NCI-H2227 (cell line): Measurements from ENCODE around the gene CEP135.

ENCODE experiments used
- DNase-seq: peaks from one replicate; lab custom pipeline; 2025; ENCODE audit not compliant: unreplicated experiment; lab: John Stamatoyannopoulos, UW

Gene CEP135

DNA sequence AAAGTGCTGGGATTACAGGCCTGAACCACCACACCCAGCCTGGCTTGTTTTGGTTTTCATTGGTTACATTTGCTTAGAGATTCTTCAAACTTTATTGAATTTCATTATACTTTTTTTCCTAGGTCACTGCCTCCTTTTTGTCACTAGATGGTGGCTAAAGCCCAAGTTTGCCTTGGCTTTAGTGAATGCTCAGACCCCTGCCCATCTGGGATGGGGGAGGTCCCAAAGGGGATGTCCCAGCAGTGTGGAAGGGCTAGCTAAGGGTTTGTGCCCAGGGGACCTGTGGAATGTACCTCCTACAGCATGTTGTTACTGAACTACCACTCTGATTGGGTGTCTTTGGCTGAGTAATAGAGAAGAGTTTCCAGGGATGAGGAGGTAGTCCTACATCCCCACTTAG lies 58.4 kb downstream of the CEP135 start:
- DNase-seq = no peak

DNA sequence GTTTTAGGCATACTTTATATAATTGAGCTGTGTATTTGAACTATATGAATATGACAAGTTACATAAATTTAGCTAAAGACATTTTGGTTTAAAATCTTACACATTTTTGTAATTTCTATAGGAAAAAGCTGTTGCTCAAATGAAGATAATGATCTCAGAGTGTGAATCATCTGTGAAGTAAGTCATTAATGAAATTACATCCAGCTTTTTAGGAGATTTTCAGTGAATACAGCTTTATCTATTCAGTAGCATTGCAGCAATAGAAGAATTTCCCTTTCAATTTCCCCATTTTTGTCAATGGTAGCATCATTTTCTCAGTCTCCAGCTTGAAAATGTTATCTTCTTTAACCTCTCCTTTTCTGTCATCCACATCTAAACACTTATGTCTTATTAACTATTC lies 59.5 kb downstream of the CEP135 start:
- no peak for DNase-seq

DNA sequence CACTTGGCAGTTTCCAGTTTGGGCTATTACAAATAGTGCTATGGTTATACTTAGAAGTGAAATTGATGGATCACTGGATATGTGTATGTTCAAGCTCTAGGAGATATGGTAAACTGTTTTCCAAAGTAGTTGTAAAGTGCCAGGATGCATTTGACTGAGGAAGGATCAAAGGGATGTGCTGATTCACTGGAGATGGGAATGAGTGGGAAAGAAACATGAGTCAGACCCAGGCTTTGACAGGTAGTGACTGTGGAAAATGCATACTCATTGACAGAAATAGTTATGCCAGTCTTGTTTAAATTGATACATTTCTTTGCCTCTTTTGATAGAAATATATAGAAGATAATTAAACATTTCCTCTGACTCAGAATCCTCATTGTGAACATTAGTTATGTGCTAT lies 77.9 kb downstream of the CEP135 start:
- DNase-seq = no peak

DNA sequence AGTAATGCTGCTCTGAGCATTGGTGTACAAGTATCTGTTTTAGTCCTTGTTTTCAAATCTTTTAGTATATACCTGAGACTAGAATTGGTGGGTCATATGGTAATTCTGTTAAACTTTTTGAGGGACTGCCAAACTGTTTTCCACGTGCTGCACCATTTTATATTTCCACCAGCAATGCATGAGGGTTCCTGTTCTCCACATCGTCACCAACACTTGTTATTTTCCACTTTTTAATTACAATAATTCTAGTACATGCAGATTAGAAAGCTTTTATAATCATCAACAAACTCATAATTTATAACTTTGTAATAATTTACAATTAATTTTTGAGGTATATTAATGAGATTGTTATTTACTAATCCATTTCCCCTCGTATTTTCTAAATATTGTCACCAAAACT lies 79.4 kb downstream of the CEP135 start:
- DNase-seq = no peak

DNA sequence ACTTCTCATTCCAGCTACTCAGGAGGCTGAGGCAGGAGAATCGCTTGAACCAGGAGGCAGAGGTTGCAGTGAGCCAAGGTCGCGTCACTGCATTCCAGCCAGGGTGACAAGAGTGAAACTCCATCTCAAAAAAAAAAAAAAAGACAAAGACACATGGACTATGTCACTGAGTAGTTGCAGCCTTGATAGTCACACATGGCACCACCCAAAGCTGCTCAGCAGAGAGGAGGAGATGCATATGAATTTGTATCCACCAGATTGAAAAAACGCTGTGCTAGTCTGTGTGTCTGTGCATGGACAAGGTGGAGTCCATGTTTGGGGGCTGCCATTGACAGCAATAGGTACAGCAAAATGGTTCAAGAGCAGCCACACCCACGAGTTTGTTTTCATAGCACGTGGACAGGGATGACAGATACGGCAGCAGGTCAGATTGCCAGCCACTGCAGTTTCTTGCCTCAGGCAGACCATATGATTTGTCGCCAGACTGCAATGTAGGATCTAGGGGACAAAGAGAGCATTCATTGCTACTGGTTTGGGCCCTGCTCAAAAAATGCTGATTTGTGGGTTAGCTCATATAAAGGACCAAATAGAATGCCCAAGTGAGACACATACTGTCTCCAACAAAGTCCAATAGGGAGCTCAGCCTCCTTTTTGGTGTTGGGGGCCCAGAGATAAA lies 89.9 kb downstream of the CEP135 start:
- DNase-seq = no peak

DNA sequence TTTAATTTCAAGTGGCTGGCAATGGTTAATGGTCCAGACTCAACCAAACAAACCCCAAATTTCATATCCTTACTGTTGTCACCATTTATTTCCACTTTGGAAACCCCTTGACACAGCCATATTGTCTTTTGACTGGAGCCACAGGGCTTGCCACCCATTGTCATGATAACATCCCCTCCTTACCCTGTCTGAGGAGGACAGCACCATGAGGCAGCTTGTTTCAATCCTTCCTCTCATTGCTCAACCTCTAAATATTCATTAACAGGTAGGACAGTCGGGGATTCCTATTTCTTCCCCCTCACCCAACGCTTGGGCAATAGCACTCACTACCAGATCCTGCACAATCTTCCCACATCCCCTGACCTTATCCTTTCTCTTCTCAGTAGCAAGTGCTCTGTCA lies 92.1 kb downstream of the CEP135 start:
- DNase-seq = no peak

DNA sequence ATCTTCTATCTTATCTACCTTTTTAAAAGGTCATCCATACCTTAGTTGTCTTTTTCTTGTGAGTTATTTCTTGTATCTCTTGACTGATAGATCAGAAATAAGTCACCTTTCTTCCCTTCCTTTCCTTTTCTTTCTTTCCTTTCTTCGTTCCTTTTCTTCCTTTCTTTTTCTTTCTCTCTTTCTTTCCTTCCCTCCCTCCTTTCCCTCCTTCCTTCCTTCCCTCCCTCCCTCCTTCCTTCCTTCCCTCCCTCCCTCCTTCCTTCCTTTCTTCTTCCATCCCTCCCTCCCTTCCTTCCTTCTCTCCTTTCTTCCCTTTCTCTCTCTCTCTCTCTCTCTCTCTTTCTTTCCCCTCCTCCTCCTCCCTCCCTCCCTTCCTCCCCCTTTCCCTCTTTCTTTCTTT lies 93.5 kb downstream of the CEP135 start:
- no peak for DNase-seq

DNA sequence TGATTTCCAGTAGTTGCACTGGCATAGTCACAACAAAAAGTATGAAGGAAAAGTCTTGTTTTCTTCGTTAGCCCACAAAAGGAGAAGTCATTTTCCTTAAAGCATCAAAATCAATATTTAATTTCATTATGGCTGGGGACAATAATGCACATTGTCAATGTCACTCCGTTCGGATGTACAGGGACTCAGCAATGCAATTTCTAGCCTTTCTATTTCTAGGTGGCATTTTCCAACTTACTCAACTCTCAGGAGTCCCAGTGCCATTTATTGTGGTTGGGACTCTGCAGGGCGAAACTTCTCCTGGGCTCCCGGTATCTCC lies 99.6 kb downstream of the CEP135 start:
- peak; percentile 4 for DNase-seq

DNA sequence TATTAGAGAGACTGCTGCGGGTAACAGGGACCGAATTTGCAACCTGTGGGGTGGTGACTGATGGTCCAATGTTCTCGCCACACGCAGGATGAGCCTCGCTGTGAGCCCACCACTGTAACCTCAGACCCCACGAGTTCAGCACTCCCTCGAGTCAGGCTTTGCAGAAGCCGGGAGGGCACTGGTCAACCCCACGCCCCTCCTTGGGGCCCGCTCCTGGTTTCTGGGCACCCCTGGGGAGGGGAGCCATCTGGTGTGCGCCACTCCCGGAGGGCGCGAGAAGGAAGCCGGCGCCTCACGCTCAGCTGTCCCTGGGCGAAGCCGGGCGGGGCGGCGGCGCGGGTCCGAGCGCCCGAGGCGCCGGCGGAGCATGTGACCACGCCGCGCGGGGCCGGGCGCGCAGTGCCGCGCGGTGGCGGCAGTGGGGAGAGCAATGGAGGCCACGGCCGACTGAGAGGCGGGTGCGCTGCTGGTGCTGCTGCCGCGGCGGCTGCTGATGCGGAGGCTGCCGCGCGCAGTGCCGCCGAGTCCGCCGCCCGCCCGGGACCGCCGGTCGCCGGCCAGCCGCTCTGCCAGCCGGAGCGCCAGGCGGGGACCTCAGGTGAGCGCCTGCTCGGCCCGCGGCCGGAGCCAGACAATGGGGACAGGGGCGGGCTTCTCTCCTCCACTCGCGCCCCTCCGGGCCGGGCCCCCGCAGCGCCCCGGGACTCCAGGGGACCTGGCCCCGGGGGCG lies 100.1 kb downstream of the CEP135 start:
- peak; percentile 83 for DNase-seq

DNA sequence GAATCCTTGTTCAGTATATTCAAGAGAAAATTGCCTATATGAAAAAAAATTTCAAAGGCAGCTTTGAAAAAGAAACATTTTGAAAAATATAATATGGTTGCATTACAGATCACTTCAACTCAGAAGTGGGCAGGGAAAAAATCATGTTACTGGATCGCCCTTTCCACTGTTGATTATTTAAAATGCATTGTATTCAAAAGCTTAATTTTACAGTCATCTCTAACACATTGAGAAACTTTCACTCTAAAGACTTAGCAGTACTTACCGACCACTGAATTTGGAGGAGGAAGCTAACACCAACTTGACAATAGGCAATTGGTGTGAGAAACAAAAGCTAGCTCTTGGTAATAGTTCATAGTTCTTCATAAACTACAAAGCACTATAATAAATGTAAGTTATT lies 101.9 kb downstream of the CEP135 start:
- no peak for DNase-seq

DNA sequence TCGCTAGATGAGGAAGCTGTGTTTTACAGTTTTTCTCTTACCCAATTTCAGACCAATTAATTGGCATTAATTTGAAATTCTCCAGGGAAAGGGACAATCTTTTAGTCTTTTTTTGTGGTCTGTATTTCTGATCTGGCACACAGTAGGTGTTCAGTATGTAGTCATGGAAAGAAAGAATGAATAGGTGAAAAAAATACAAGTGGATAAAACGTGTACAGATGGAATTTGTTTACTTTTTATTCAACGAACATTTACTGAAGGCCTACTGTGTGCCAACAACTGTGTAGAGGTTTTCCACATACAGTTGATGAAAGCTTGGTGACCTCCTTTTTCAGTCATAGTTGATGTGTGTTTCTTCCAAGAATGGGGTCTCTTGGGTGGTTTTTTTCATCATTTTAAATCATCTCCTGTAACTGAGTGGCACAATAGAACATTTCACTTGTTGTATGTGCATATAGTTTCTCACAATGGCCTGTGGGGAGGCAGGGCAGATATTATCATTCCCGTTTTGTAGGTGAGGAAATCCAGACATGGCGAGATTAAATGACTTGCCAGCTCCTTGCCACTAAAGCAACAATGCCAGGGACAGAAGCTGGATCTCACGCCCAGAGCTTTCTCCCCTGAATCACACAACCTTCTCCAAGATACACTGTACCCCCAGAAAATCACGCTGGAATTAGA lies 102.4 kb downstream of the CEP135 start:
- no peak for DNase-seq

DNA sequence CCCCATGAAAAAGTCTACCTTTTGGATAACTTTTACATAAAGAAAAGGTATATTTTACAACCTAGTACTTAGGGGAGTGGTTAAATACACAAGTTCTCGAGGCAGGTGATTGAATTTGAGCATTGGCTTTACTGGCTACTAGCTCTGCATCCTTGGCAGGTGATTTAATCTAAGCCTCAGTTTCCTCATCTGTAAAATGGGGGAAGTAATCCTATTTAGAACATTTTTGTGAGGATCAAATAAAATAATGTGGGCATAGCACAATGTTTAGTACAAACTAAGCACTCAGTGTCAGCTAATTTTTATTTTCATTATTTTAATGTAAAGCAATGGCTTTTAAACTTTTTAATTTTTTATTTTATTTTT lies 102.9 kb downstream of the CEP135 start:
- DNase-seq = no peak

DNA sequence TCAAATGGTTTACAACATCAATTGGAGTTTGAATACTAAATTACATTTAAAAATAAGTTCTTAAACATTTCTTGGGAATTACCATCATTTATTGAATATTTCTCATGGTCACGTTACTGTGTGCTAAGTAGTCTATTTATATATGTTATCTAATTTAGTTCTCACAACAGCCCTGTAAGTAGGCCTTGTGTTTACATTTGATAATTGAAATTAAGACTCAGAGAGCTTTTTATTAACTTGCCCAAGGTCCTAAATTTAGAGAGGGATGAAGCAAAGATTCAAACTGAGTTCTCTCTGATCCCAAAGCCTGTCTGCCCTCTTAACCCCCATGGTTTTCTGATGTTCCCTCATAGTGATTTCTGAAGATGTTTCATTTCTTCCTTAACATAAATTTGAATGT lies 103.7 kb downstream of the CEP135 start:
- DNase-seq = no peak

DNA sequence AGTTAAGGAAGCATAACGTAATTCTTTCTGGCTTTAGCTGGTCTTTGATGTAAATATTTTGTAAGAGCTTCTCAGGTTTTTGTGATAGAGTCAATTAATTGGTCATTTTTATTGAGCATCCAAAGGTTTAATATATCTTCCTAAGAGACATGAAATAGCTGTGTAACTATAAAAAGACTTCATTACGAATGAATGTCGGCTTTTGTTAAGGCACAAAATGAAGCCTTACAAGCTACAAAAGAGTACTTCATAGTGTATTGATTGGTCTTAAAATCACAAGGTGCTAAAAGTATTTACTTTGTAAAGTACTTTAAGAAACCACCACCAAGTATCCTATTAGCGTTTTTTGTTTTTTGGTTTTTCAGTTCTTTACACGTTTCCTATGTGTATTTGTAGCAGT lies 104.2 kb downstream of the CEP135 start:
- DNase-seq = no peak

DNA sequence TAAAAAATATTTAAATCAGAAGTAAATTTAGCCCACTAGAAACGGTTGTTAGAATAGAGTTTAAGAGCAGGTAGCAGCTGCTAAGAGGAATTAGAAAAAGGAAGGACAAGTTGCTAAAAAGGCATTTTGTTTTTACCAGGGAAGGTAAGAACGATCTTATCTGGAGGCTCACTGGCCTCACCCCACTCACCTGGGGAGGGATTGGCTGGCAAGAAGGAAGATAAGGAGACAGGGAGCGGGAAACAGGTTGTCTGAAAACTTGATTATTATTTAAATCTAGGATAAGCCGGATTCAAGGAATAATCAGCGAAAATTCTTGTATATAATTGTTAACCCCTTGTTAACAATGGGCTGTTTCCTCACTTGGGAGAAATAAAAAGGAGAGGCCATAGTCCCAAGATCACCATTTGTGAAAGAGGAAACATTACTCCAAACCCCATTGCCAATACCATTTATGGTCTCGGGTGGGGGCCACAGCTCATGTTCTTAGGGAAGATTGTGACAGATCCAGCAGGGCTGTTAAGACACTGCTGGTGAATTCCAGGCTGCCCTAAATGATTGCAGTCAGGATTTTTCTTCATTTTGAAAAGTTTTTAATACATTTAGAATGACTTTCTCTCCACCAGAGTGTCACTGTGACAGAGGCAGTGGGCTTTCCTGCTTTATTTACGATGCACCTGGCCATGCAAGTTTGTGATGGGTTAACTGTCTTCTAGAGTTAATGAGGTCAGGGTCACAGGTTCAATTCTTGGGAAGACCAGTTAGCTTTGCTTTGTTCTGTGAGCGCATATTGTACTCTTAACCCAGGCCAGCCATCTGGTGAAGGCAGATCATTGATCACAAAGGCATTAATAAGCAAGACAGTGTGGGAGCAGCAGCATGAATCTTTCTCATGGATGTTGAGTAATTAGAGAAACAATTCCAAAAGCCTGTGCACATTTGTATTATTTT lies 106.6 kb downstream of the CEP135 start:
- DNase-seq = no peak

DNA sequence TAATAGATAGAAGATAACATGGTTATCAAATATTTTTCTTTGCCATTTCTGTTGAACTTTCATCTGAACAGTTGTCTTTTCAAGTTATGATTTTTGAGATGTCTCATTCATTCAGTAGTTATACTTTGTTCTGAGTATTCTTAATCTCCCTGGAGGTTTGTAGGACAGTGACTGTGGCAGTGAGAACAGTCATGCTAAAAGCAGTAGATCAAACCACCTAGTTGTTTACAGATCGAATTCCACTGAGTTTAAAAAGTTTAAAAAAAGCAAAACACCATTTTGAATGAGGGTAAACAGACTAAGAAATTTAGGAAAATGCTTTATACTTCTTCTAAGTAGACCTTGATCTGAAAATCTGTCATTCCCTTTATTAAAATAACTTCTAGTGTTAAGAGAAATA lies 107.2 kb downstream of the CEP135 start:
- DNase-seq = no peak

DNA sequence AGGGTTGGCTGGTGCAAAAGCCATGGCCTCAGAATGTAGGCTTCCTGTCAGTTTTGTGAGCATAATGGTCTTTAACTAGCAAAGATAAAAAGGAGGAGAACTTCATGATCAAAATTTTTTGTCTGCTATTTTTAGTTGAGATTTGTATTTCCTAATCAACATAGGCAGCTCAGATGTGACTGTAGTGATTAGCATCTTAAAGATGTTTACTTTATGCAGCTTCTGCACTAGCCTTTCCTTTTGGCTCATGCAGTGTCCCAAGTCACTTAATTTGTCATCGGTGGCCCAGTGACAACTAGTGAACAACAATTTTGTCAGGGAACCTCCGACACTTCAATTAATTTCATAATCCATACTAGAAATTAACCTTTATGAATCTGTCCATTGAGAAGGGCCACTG lies 109.8 kb downstream of the CEP135 start:
- no peak for DNase-seq

DNA sequence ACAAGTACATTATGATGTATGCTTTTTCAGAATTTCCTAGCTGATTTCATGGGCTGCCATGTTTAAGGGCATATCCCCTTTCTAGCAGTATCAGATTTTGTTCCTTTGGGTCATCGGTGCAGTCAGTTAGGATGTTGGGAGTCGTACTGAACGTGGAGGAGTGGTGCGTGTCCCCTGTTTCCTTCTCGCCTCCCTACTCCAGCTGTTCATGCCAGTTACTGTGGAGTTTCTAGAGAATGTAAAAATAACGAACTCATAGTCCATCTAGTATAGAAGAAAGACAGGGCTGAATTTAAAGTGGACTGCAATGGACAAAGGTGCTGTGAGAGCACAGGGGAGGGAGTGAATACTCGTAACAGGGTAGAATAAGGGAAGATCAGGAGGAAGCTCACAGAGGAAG lies 111.3 kb downstream of the CEP135 start:
- DNase-seq = no peak

DNA sequence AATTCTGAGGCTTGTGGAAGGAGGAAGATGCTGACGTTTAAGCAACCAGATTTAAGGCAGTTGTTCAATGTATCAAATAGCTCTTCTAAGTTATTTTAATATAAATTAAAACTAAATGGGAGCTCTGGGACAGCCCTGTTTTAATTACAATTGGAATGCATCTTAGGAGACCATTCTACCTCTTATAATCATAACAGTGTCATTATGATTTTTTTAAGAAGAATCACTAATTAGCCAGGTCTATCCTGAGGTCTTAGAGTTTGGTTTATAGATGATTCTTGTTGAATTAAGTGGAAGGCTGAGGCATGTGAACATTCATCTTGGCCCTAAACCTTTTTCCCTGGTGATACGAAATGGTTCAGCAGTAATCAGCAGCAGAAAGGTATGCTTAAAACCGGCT lies 113.4 kb downstream of the CEP135 start:
- DNase-seq = no peak

DNA sequence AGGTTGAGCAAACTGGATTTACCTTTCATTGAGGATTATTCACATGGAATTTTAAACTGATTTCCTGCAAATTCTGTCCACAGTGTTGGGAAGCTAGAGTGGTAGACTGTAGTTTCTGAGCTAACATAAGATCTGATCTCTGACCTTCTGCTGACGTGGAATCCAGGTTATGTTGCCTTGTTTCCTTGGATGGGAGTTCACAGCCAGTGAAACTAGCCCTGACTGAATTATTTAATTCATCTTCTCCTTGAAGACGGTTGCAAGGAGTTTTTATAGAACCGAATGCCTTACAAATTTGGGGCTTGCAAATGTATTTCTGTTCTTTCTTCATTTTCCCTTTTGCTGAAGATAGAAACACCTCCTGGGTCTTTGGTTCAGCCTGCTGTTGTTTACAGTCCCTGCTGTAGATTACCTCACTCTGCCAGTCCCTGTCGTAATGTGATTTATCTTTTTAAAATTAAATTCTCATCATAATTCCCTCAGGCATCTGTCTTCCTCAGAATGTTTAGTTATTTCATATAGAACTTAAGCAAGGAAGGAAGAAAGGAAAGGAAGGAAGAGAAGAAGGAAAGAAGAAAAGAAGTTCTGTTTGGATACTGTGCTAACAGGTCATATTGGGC lies 113.9 kb downstream of the CEP135 start:
- DNase-seq = no peak

DNA sequence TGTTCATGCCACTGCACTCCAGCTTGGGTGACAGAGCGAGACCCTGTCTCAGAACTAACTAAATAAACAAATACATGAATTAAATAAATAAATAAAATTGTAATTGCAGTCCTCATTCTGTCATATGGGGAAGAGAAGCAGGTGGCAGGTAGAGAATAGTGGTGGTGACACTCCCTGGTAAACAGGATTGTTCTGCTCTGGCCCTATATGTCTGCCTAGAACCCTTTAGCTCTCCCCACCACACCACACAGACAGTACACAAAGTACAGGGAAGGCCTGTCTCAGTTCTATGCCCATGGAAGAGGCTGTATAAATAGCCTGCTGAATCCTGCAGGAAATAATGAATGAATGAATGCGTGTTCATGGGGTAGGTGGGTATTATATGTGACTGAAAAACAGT lies 117.7 kb downstream of the CEP135 start:
- no peak for DNase-seq
